HT-29 (cell line): ENCODE data around the gene TPST2. TPM values are rescaled to one million over a fixed set of nuclear protein-coding genes. Genes with fewer than 3 reads are reported as not detected.

Source experiments
- DNase-seq: peaks from one replicate; pipeline ENCODE4 v3.0.0-alpha.2; 2015; ENCODE audit warnings: low spot score
- total RNA-seq: library from RNA; depleted of rRNA; stranded (reverse); fragments of >200 nt; shearing (Covaris generic); gene quantifications from 2 replicates; pipeline ENCODE4 v1.2.3, GENCODE V29; 2014

The TPST2 gene
- total RNA-seq, 1 experiment from 2014 or later = 13.4 TPM

- DNase-seq = no peak
These were observed 21.1 kb upstream of the TPST2 start for GRCh38 chr22:26610996-26611395.

GRCh38 chr22:26610072-26610958, 20.4 kb upstream of the TPST2 start:
- no peak for DNase-seq

GRCh38 chr22:26609287-26609686, 19.4 kb upstream of the TPST2 start:
- DNase-seq = no peak

GRCh38 chr22:26608129-26608528, 18.2 kb upstream of the TPST2 start:
- no peak for DNase-seq

- no peak for DNase-seq
These were observed 16.7 kb upstream of the TPST2 start for GRCh38 chr22:26606611-26607010.

DNA sequence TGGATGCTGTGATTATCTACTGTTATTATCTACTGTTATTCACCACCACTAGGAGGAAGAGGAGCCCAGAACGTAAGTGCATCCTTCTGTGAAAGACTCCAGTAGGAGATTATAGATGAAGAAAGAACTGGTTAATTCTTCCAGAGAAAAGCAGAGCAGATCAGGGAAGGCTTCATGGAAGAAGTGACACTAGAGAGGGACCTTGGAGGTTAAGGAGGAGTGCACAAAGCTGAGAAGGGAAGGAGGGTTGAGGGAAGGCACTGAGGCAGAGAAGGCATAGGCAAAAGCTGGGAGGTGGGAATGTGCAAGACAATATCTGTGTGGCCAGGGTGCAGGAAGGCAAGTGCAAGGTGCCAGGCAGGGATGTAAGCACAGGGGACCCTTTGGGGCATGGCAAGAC, 14.4 kb upstream of the TPST2 start:
- no peak for DNase-seq

DNA sequence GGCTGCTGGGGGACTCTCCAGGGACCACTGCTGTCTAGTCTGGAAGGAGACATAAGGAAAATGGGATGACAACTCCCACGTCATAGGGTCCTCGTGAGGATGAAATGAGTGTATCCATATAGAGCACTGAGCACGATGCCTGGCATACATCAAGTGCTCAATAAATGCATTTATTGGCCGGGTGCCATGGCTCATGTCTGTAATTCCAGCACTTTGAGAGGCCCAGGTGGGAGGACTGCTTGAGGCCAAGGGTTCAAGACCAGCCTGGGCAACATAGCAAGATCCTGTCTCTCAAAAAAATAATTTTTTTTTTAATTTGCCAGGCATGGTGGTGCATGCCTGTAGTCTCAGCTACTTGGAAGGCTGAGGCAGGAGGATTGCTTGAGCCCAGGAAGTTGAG, 12.2 kb upstream of the TPST2 start:
- no peak for DNase-seq

- no peak for DNase-seq
These were observed 11.8 kb upstream of the TPST2 start for GRCh38 chr22:26601726-26602125.

DNA sequence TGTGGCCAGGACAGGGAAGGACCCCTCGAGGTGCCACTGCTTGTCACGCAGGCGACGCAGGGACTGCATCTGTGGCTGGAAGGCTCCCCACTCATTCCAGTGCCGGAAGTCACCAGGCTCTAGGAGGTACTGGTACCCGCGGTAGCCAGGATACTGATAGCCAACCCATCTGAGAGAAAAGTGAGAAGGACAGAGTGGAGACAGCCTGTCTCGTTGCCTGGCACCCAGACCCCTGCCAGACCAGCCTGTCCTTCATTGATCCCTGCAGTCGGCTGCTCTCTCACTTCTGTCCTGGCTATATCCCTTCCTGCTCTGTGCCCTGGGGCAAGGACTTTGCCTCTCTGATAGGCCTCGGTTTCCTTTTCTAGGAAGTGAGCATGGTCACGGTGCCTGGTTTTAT, 9.6 kb upstream of the TPST2 start:
- no peak for DNase-seq

GRCh38 chr22:26597480-26597879, 7.5 kb upstream of the TPST2 start:
- no peak for DNase-seq

DNA sequence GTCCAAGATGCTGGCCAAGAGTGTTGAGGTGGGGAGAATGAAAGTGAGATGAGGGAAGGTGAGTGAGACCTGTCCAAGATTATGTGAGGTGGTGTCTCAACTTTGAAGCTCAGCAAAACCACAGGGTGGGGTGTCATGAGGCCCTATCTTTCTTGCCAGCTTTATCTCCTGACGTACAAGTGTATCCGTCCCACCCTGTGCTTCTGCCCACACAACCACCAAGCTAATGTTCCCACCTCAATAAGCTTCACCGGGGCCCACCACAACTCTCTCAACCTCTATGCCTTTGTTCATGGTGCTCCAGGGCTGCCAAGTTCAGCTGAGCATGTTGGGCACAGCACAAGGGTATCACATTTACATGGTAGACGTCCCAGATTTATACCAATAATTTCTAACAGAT, 7.1 kb upstream of the TPST2 start:
- DNase-seq = no peak

DNA sequence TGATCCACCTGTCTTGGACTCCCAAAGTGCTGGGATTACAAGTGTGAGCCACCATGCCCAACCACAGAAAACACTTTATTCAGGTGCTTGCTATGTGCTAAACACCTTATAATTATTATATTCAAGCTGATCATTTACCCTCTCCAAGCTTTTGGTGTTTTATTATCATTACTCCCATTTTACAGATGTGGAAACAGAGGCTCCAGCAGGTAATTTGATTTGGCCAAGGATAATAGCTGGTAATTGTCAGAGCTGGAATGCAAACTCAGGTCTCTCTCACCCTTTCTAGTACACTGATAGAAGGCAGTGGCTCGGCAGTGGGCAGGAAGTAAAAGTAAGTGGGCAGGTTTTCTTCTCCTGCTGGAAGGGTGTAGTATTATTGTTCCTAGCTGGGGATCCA, 3.8 kb upstream of the TPST2 start:
- no peak for DNase-seq

DNA sequence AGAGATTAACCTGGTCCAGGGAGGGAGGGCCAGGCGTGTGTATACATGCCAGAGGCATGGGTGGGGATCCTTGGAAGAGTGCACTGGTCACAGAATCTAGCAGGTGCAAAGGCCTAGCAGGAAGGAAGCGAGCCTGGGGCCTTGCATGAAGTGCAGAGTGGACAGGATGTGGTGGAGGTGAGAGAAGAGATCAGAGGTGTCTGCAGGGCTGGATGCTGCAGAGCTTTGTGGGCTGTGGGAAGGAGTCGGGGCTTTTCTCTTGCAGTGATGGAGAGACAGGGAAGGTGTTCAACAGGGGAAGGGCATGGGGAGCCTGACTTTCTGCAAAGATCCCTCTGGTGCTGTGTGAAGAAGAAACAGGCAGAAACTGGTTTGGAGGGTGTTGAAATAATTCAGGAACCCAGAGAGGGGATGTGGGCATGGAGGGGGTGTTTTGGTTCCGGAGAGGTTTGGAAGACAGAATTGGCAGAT, 2.5 kb upstream of the TPST2 start:
- DNase-seq = peak; percentile 39

- peak; percentile 25 for DNase-seq
These were observed 526 bp downstream of the TPST2 start for GRCh38 chr22:26589367-26589844.

DNA sequence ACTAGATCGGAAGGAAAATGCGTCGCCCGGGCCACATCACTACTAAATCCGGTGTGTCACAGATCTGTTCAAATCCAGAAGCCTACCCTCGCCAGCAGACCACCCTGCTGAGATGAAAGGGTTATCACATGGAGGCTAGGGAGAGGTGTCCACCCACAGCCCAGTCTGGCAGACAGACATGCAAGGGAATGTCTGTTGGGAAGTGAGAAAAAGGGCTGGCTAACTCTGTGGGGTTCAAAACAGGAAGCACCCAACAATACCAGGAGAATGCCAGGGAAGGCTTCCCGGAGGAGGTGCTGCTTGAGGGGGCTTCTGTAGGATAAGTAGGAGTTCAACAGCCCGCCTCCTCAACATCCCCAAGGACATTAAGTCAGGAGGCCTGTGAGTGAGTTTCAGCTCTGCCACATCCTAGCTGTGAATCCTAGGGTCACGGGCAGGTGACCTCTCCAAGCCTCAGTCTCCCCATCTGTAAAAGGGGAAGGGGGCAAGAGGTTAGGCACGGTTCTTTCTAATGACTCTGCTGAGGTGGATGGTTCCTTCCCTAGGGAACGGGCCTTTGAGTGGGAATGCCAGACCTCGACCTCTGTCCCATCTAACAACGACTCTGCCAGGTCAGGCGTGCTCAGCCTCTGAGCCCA, 1.1 kb downstream of the TPST2 start:
- DNase-seq = no peak

- no peak for DNase-seq
These were observed 1.8 kb downstream of the TPST2 start for GRCh38 chr22:26587991-26588613.

- DNase-seq = no peak
These were observed 3.2 kb downstream of the TPST2 start for GRCh38 chr22:26586556-26587325.

- DNase-seq = no peak
These were observed 4.7 kb downstream of the TPST2 start for GRCh38 chr22:26585104-26585790.

GRCh38 chr22:26584010-26584409, 5.9 kb downstream of the TPST2 start:
- no peak for DNase-seq

DNA sequence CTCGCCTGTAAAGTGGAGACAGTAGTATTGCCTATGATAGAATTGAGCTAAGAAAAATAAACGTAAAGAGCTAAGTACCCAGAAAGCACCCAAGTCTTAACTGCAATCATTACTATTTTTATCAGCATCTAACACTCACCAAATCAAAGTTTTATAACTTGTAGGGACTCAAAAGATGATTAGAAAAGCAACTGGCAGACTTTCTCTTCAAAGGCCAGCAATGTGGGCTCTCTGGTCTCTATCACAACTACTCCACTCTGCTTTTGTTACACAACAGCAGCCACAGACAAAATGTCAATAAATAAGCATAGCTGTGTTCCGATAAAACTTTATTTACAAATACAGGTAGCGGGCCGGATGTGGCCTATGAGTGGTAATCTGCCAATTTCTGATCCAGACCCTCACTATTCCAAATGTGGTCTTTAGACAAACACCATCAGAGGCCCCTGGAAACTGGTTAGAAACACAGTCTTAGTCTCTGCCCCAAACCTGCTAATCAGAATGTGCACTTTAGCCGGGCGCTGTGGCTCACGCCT, 8.2 kb downstream of the TPST2 start:
- DNase-seq = no peak

- no peak for DNase-seq
These were observed 8.9 kb downstream of the TPST2 start for GRCh38 chr22:26581026-26581425.
